ENCODE results near the gene CIRBP. TPM values are rescaled to one million over a fixed set of nuclear protein-coding genes. Genes with fewer than 3 reads are reported as not detected.

The CIRBP gene
- total RNA-seq, 1 experiment from 2014 or later: 136 TPM

DNA sequence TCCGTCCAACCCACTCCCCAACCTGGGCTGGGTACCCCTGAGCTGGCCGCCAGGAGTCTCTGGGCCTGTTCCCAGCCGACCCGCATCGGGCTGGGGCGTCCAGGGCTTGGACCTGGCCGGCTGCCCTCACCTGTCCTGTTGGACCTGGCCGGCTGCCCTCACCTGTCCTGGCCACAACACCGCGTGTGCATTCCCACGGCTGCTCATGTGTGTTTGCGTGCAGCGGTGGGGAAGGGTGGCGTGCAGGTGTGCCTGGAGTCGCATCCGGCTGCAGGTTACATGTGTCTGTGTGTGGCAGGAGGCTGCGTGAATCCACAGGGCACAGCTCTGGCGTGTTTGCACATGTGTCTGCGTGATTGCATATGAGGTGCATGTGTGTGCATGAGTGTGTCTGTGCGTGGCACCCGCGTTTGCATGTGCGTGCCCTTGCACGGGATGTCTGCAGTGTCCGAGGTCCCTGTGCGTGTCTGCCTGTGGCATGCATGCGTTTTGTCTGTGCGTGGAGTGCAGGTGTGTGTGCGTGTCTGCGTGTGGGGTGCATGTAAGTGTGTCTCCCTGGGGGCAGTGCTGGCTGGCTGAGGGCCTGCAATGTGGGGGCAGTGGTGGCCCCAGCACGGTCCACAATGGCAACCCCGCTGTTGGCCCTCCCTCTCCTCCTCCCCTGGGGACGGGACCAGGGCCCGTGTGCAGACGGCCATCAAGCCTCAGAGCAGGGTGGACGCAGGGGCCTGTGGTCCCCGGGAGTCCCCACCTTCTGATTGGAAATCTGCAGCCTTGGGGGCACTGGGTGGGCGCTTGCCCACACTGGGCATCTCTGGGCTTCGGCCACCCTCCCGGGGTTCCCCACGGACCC lies 19.9 kb downstream of the CIRBP start:
- no TSS peak for BruUV-seq (replicated peaks)

DNA sequence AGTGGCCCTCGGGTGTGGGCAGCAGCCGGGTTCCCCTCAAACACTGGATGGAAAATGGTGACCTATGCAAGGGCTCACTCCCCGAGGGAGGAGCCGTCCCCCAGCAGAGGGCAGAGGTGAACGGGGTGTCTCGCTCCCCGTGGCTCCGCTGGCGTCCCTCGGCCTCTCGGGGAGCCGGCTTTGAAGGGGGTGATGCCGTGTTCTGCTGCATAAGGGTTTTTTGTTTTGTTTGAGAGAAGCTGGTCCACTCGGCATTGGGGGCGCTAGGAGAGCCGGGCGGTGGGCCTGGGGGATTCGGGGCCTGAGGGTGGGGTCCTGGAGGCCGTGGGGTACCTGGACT lies 20.5 kb downstream of the CIRBP start:
- Histone ChIP-seq H4K20me1 (ENCODE audit: low read length) (no peaks in the 10 kb centered on the region), H3F3A (ENCODE audit: low read length, unreplicated experiment) (no peaks in the 10 kb centered on the region), H3K27ac (ENCODE audit: low read length) (no peak overlapping the region), H3K4me2 (ENCODE audit: low read length) (no peak overlapping the region), H3K4me3 (ENCODE audit: low read length) (no peak overlapping the region), H3K79me2 (ENCODE audit: low read length) (no peaks in the 10 kb centered on the region), H3K9me3 (ENCODE audit: low read length) (no peaks in the 10 kb centered on the region), H3K4me1 (ENCODE audit: insufficient read depth, low read length) (no peaks in the 10 kb centered on the region), H3K9me2 (replicated peaks; ENCODE audit: low read length) (no peaks in the 10 kb centered on the region), H3K27me3 (ENCODE audit: low read length) (peaks cover 45% of the 10 kb centered on the region), H2AFZ (ENCODE audit: low read length) (no peak overlapping the region), H3K36me3 (ENCODE audit: low read depth, low read length) (no peaks in the 10 kb centered on the region), H3K9ac (ENCODE audit: low read length) (no peak overlapping the region)
- BruUV-seq (replicated peaks): no TSS peak
- intact Hi-C loops (cut with micrococcal nuclease): no loop called here
- ChIA-PET CTCF (no interaction called here), POLR2A (ENCODE audit: unreplicated experiment) (no interaction called here)
- no peak for DNase-seq
- TF ChIP-seq, protein P1, sequence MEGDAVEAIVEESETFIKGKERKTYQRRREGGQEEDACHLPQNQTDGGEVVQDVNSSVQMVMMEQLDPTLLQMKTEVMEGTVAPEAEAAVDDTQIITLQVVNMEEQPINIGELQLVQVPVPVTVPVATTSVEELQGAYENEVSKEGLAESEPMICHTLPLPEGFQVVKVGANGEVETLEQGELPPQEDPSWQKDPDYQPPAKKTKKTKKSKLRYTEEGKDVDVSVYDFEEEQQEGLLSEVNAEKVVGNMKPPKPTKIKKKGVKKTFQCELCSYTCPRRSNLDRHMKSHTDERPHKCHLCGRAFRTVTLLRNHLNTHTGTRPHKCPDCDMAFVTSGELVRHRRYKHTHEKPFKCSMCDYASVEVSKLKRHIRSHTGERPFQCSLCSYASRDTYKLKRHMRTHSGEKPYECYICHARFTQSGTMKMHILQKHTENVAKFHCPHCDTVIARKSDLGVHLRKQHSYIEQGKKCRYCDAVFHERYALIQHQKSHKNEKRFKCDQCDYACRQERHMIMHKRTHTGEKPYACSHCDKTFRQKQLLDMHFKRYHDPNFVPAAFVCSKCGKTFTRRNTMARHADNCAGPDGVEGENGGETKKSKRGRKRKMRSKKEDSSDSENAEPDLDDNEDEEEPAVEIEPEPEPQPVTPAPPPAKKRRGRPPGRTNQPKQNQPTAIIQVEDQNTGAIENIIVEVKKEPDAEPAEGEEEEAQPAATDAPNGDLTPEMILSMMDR (conservative IDR thresholded peaks at IDR 0.05; ENCODE audit: low read depth, low read length): no peak
- TF ChIP-seq EZH2phosphoT487 (IDR thresholded peaks at IDR 0.05; ENCODE audit: borderline replicate concordance, low read length) (no peak), EZH2 (IDR thresholded peaks at IDR 0.05; ENCODE audit: low read length, unreplicated experiment) (no peak)
- ATAC-seq: no peak

More for the DNA sequence above, 19.9 kb downstream of the CIRBP start:
- ATAC-seq (no peak), DNase-seq (no peak)
- no peaks in the 10 kb centered on the region for H3K79me2 ChIP-seq (ENCODE audit: low read length)
- ChIA-PET CTCF (no interaction called here), POLR2A (ENCODE audit: unreplicated experiment) (no interaction called here)
- no peak overlapping the region for H3K4me3 ChIP-seq (ENCODE audit: low read length)
- H4K20me1 ChIP-seq (ENCODE audit: low read length): no peaks in the 10 kb centered on the region
- peaks cover 45% of the 10 kb centered on the region for H3K27me3 ChIP-seq (ENCODE audit: low read length)
- no peak overlapping the region for H3K4me2 ChIP-seq (ENCODE audit: low read length)
- H3K9ac ChIP-seq (ENCODE audit: low read length): no peak overlapping the region
- no peak overlapping the region for H3K27ac ChIP-seq (ENCODE audit: low read length)
- no peaks in the 10 kb centered on the region for H3K9me3 ChIP-seq (ENCODE audit: low read length)
- H3F3A ChIP-seq (ENCODE audit: low read length, unreplicated experiment): no peaks in the 10 kb centered on the region
- intact Hi-C loops (cut with micrococcal nuclease): no loop called here
- no peaks in the 10 kb centered on the region for H3K4me1 ChIP-seq (ENCODE audit: insufficient read depth, low read length)
- no peaks in the 10 kb centered on the region for H3K36me3 ChIP-seq (ENCODE audit: low read depth, low read length)
- no peak for TF ChIP-seq EZH2 (IDR thresholded peaks at IDR 0.05; ENCODE audit: low read length, unreplicated experiment)
- TF ChIP-seq EZH2phosphoT487 (IDR thresholded peaks at IDR 0.05; ENCODE audit: borderline replicate concordance, low read length): no peak
- TF ChIP-seq, protein P1 (conservative IDR thresholded peaks at IDR 0.05; ENCODE audit: low read depth, low read length): no peak
- no peak overlapping the region for H2AFZ ChIP-seq (ENCODE audit: low read length)
- no peaks in the 10 kb centered on the region for H3K9me2 ChIP-seq (replicated peaks; ENCODE audit: low read length)

DNA sequence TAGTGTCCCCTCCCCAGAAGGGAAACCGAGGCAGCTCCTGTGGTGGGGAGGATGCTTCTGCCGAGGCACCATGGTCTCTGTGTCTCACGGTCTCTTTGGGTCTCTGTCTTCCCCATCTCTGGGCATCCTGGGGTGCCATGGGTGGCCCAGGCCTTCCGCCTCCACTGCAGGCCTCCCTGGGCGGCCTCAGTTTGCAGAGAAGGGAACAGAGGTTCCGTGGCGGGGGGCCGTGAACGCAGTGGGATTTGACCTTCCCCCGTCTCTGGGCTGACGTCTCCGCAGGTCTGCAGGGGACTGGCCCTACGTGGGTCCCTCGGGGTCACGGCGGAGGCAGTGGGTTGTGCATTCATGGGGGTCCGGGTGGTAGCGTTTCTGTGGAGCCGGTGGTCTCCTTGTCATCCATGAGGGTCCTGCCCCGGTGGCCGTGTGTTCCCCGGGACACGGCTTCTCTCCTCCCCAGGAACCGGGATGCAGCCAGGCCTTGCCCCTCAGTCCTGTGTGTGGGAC lies 21.1 kb downstream of the CIRBP start:
- ChIA-PET POLR2A (ENCODE audit: unreplicated experiment) (no interaction called here), CTCF (no interaction called here)
- H3K79me2 ChIP-seq (ENCODE audit: low read length): no peaks in the 10 kb centered on the region
- TF ChIP-seq EZH2 (IDR thresholded peaks at IDR 0.05; ENCODE audit: low read length, unreplicated experiment) (no peak), EZH2phosphoT487 (IDR thresholded peaks at IDR 0.05; ENCODE audit: borderline replicate concordance, low read length) (no peak)
- TF ChIP-seq, protein P1 (conservative IDR thresholded peaks at IDR 0.05; ENCODE audit: low read depth, low read length): no peak
- DNase-seq: no peak
- H3K9ac ChIP-seq (ENCODE audit: low read length): no peak overlapping the region
- H3K27me3 ChIP-seq (ENCODE audit: low read length): peaks cover 43% of the 10 kb centered on the region
- BruUV-seq (replicated peaks): no TSS peak
- no peak for ATAC-seq
- H3K36me3 ChIP-seq (ENCODE audit: low read depth, low read length): no peaks in the 10 kb centered on the region
- H3F3A ChIP-seq (ENCODE audit: low read length, unreplicated experiment): no peaks in the 10 kb centered on the region
- H3K4me3 ChIP-seq (ENCODE audit: low read length): no peak overlapping the region
- no peak overlapping the region for H2AFZ ChIP-seq (ENCODE audit: low read length)
- no peaks in the 10 kb centered on the region for H3K9me2 ChIP-seq (replicated peaks; ENCODE audit: low read length)
- H4K20me1 ChIP-seq (ENCODE audit: low read length): no peaks in the 10 kb centered on the region
- H3K9me3 ChIP-seq (ENCODE audit: low read length): no peaks in the 10 kb centered on the region
- intact Hi-C loops (cut with micrococcal nuclease): no loop called here
- no peak overlapping the region for H3K4me2 ChIP-seq (ENCODE audit: low read length)
- H3K27ac ChIP-seq (ENCODE audit: low read length): no peak overlapping the region
- no peaks in the 10 kb centered on the region for H3K4me1 ChIP-seq (ENCODE audit: insufficient read depth, low read length)
